HepG2 (cell line): ENCODE data around the gene ADGRV1. TPM values are rescaled to one million over a fixed set of nuclear protein-coding genes. Genes with fewer than 3 reads are reported as not detected.

Experiments
- ATAC-seq: fragments of 200-7000 bp; cut with Tn5 transposase; 3 replicates; pipeline ENCODE4 v1.9.1; 2020; ENCODE audit warnings: mild to moderate bottlenecking, moderate library complexity
- BruUV-seq: library from RNA; stranded (reverse); fragments of 400-500 nt; replicated peaks from 2 replicates; lab custom pipeline; 2021; lab: Mats Ljungman, UMichigan
- CTCF ChIA-PET: fragments of 300-600 bp; formaldehyde crosslinking; extraction: SDS; loops from one replicate; lab custom pipeline; 2021; ENCODE audit warnings: low total read pairs, inconsistent platforms, low intra/inter-chr PET ratio; lab: Yijun Ruan, JAX
- POLR2A ChIA-PET: fragments of 350-600 bp; sonication (Branson Sonifier 250); formaldehyde crosslinking; loops from one replicate; lab custom pipeline; 2020; ENCODE audit warnings: antibody characterized with exemption, inconsistent platforms; lab: Yijun Ruan, JAX
- DNase-seq: peaks from one replicate; pipeline ENCODE4 v3.0.0-alpha.2; 2015; ENCODE audit warnings: low spot score
- FAIRE-seq: peaks from 3 replicates; lab custom pipeline; 2011; peaks lifted over from hg19 to GRCh38; lab: Jason Lieb, UNC
- H2AFZ ChIP-seq: one replicate; pipeline ENCODE4 v1.6.1; 2011; ENCODE audit warnings: low read length, inconsistent platforms
- H3K27ac ChIP-seq: fragments of 300-600 bp; 3 replicates; pipeline ENCODE4 v1.8.0; 2011; ENCODE audit warnings: mixed run types, mild to moderate bottlenecking, mixed read lengths, low read length, inconsistent platforms; ENCODE audit not compliant: insufficient read depth; ENCODE audit errors: extremely low read length
- H3K27me3 ChIP-seq, 2 experiments: fragments of 200-600 bp in 1 of 2; 2 replicates in 1 of 2; 3 replicates in 1 of 2; pipeline versions ENCODE4 v1.6.0 to v1.8.0; 2011; ENCODE audit warnings: low read length in 2 of 2, mild to moderate bottlenecking in 2 of 2, moderate library complexity in 2 of 2, inconsistent platforms in 1 of 2; ENCODE audit not compliant: insufficient read depth in 2 of 2, control insufficient read depth in 1 of 2
- H3K36me3 ChIP-seq, 2 experiments: fragments of 200-600 bp in 1 of 2; replicated peaks in 1 of 2; 2 replicates in 1 of 2; 3 replicates in 1 of 2; pipeline versions ENCODE4 v1.5.1 to v1.8.0; 2011; ENCODE audit warnings: low read length in 2 of 2, inconsistent platforms in 1 of 2; ENCODE audit not compliant: insufficient read depth in 2 of 2, control insufficient read depth in 1 of 2
- H3K4me1 ChIP-seq: 2 replicates; pipeline ENCODE4 v1.5.1; 2012; ENCODE audit warnings: low read length, inconsistent platforms; ENCODE audit not compliant: insufficient read depth
- H3K4me2 ChIP-seq: 2 replicates; pipeline ENCODE4 v1.6.0; 2011; ENCODE audit warnings: low read depth, low read length, inconsistent platforms
- H3K4me3 ChIP-seq, 3 experiments: fragments of 200-600 bp in 1 of 3; sonication (generic), shearing (Covaris generic) in 1 of 3; replicated peaks in 1 of 3; 2 replicates each; pipeline ENCODE4 v1.5.1; 2011 to 2016; ENCODE audit warnings: low read length in 3 of 3, inconsistent platforms in 2 of 3, low read depth in 2 of 3, mild to moderate bottlenecking in 2 of 3, control low read depth in 1 of 3, mixed read lengths in 1 of 3; ENCODE audit not compliant: insufficient read depth in 1 of 3
- H3K79me2 ChIP-seq: one replicate; pipeline ENCODE4 v1.6.1; 2011; ENCODE audit warnings: low read length, inconsistent platforms; ENCODE audit not compliant: insufficient read depth
- H3K9ac ChIP-seq: 2 replicates; pipeline ENCODE4 v1.6.0; 2011; ENCODE audit warnings: mild to moderate bottlenecking, low read depth, low read length, inconsistent platforms; ENCODE audit not compliant: insufficient read depth
- H3K9me3 ChIP-seq: 2 replicates; pipeline ENCODE4 v1.5.1; 2012; ENCODE audit warnings: mild to moderate bottlenecking, low read length
- H4K20me1 ChIP-seq: 2 replicates; pipeline ENCODE4 v1.6.0; 2011; ENCODE audit warnings: inconsistent platforms, mild to moderate bottlenecking, low read length, moderate library complexity; ENCODE audit not compliant: insufficient read depth
- AFF4 ChIP-seq: sonication (generic); formaldehyde crosslinking; IDR thresholded peaks from 2 replicates; pipeline ENCODE4 v1.4.0; 2020; ENCODE audit warnings: missing genetic modification reagents
- ARHGAP35 ChIP-seq: sonication (generic); formaldehyde crosslinking; IDR thresholded peaks from 2 replicates; pipeline ENCODE4 v1.9.0; 2022; ENCODE audit warnings: mild to moderate bottlenecking, inconsistent platforms, moderate library complexity, missing genetic modification reagents, borderline replicate concordance
- EED ChIP-seq: sonication (generic); formaldehyde crosslinking; IDR thresholded peaks from 2 replicates; pipeline ENCODE4 v1.5.0; 2020; ENCODE audit warnings: mild to moderate bottlenecking, missing genetic modification reagents
- GABPA ChIP-seq, 2 experiments: IDR thresholded peaks; 2 replicates each; pipeline ENCODE4 v1.6.1; 2011 to 2016; ENCODE audit warnings: low read depth in 2 of 2, low read length in 1 of 2, missing biosample characterization in 1 of 2, missing genetic modification characterization in 1 of 2
- JUND ChIP-seq: sonication (generic); formaldehyde crosslinking; IDR thresholded peaks from 2 replicates; pipeline ENCODE4 v1.8.0; 2022; ENCODE audit warnings: mild to moderate bottlenecking, missing genetic modification reagents
- KDM1A ChIP-seq: IDR thresholded peaks from 2 replicates; pipeline ENCODE4 v1.6.1; 2016; ENCODE audit warnings: missing compliant biosample characterization
- MBD4 ChIP-seq: IDR thresholded peaks from 2 replicates; pipeline ENCODE4 v1.6.1; 2012; ENCODE audit warnings: low read length, inconsistent platforms, borderline replicate concordance
- MXI1 ChIP-seq: IDR thresholded peaks from 3 replicates; pipeline ENCODE4 v1.6.1; 2012; ENCODE audit warnings: low read depth, low read length, inconsistent platforms, borderline replicate concordance
- NFIB ChIP-seq: sonication (generic); formaldehyde crosslinking; IDR thresholded peaks from 2 replicates; pipeline ENCODE4 v1.9.0; 2021; ENCODE audit warnings: missing genetic modification reagents, mild to moderate bottlenecking, borderline replicate concordance
- PITX1 ChIP-seq: sonication (generic); formaldehyde crosslinking; IDR thresholded peaks from 2 replicates; pipeline ENCODE4 v1.5.1; 2020; ENCODE audit warnings: mild to moderate bottlenecking, missing genetic modification reagents
- RFX1 ChIP-seq: fragments of 450-650 bp; IDR thresholded peaks from 2 replicates; pipeline ENCODE4 v1.6.1; 2017
- SNAPC5 ChIP-seq: sonication (generic); formaldehyde crosslinking; IDR thresholded peaks from 2 replicates; pipeline ENCODE4 v1.8.1; 2023; ENCODE audit warnings: mild to moderate bottlenecking, missing genetic modification reagents, borderline replicate concordance
- TEAD3 ChIP-seq: optimal IDR thresholded peaks from 2 replicates; pipeline ENCODE3; 2016; ENCODE audit warnings: borderline replicate concordance
- ZNF430 ChIP-seq: sonication (generic); formaldehyde crosslinking; IDR thresholded peaks from 2 replicates; pipeline ENCODE4 v1.9.0; 2021; ENCODE audit warnings: mild to moderate bottlenecking, missing genetic modification reagents
- ZNF850 ChIP-seq: sonication (generic); formaldehyde crosslinking; conservative IDR thresholded peaks from 2 replicates; pipeline ENCODE4 v1.9.0; 2021; ENCODE audit warnings: mild to moderate bottlenecking, missing genetic modification reagents
- ZSCAN20 ChIP-seq: sonication (generic); formaldehyde crosslinking; IDR thresholded peaks from 2 replicates; pipeline ENCODE4 v1.4.0; 2020; ENCODE audit warnings: missing genetic modification reagents, mild to moderate bottlenecking, borderline replicate concordance
- ZUFSP ChIP-seq: sonication (generic); formaldehyde crosslinking; IDR thresholded peaks from 2 replicates; pipeline ENCODE4 v1.9.0; 2021; ENCODE audit warnings: missing genetic modification reagents, mild to moderate bottlenecking, borderline replicate concordance
- WGBS: methylation state at CpG from one replicate; pipeline ENCODE4 v1.1.6; 2017; ENCODE audit warnings: low lambda C conversion rate; 5-methylcytosine and 5-hydroxymethylcytosine counted together
- in situ Hi-C: cut with HindIII; loops from 2 replicates; pipeline ENCODE4 v1.10.0; 2017; ENCODE audit warnings: low pct_unique_long_range_greater_than_20kb; ENCODE audit not compliant: extremely low pct_ligation_motif_present
- intact Hi-C: fragments of 100-400 bp; cut with micrococcal nuclease; formaldehyde crosslinking; loops from one replicate; pipeline ENCODE4 v1.10.0; 2022; ENCODE audit not compliant: unreplicated experiment
- polyA plus RNA-seq, 8 experiments: library from polyadenylated mRNA; depleted of rRNA in 3 of 8; stranded (reverse) in 7 of 8; unstranded in 1 of 8; fragments of >200 nt; fragmentation: Illumina TruSeq in 4 of 8; extraction: Trizol in 4 of 8; gene quantifications; 2 replicates each; pipeline versions ENCODE4 v1.2.1 to v1.2.3, GENCODE V29; 2011 to 2016; ENCODE audit warnings: low read depth in 4 of 8, missing spikeins in 1 of 8, mixed read lengths in 1 of 8; ENCODE audit not compliant: insufficient read depth in 1 of 8
- total RNA-seq, 5 experiments: library from RNA; depleted of rRNA; stranded (reverse); fragments of >200 nt; fragmentation: Illumina TruSeq; extraction: Trizol; gene quantifications; 2 replicates each; pipeline ENCODE4 v1.2.3, GENCODE V29; 2016; ENCODE audit warnings: low read depth in 1 of 5

ADGRV1 gene
- total and polyA plus RNA-seq, 2 of the 13 experiments (the other 11 are each of a cell fraction or from before 2014, with no cell fraction given), result 1.7 to 3.9 TPM

- no peak for TF ChIP-seq ZNF430 (CRISPR knock-in tag)
Measured at GRCh38 chr5:91135475-91136248, 577.1 kb downstream of the ADGRV1 start (continued).

GRCh38 chr5:91136271-91136670 lies 577.7 kb downstream of the ADGRV1 start:
- Histone ChIP-seq H3K79me2 (no peaks in the 10 kb centered on the region), H3K4me2 (no peak overlapping the region), H3K27ac (no peak overlapping the region), H3K4me3 (no peak overlapping the region), H3K4me1 (no peaks in the 10 kb centered on the region), H4K20me1 (no peaks in the 10 kb centered on the region), H2AFZ (no peak overlapping the region), H3K9me3 (no peaks in the 10 kb centered on the region), H3K27me3 (no peaks in the 10 kb centered on the region), H3K36me3 (no peaks in the 10 kb centered on the region), H3K9ac (no peak overlapping the region)
- DNase-seq, result no peak
- no peak for ATAC-seq
- no peak for FAIRE-seq
- POLR2A ChIA-PET, result no interaction called here
- TF ChIP-seq KDM1A (CRISPR knock-in tag), result no peak
- no peak for TF ChIP-seq TEAD3 (CRISPR knock-in tag)
- no peak for TF ChIP-seq NFIB
- TF ChIP-seq MXI1, result no peak
- TF ChIP-seq JUND (CRISPR knock-in tag), result no peak
- TF ChIP-seq ZNF850 (CRISPR knock-in tag), result no peak
- no peak for TF ChIP-seq ZSCAN20 (CRISPR knock-in tag)
- TF ChIP-seq AFF4 (CRISPR knock-in tag), result no peak
- TF ChIP-seq EED (CRISPR knock-in tag), result no peak
- no peak for TF ChIP-seq PITX1 (CRISPR knock-in tag)
- TF ChIP-seq ZUFSP (CRISPR knock-in tag), result no peak
- no peak for TF ChIP-seq GABPA (IDR thresholded peaks at IDR 0.05; ENCODE audit: low read depth, low read length)
- TF ChIP-seq GABPA (CRISPR knock-in tag; IDR thresholded peaks at IDR 0.05; ENCODE audit: low read depth), result no peak
- no peak for TF ChIP-seq ARHGAP35 (CRISPR knock-in tag)
- no peak for TF ChIP-seq SNAPC5 (CRISPR knock-in tag)
- TF ChIP-seq MBD4, result no peak
- no peak for TF ChIP-seq RFX1
- WGBS, result 0% methylated on average over 1 of the region's 1 CpG
- in situ Hi-C loops (no loop called here), intact Hi-C loops (no loop called here)
- no TSS peak for BruUV-seq
- CTCF ChIA-PET, result no interaction called here
